Hematopoietic multipotent progenitor cell treated with erythropoietin and hydrocortisone succinate and interleukin-3 and kit ligand, for 6 days (in vitro differentiated cells): ENCODE measurements around the gene ARID4A.
"Not testable (repeated sequence)": the region's sequence is repeated elsewhere in the genome, so short reads cannot be mapped to it uniquely, and the experiment has no call there.

Experiments used
- DNase-seq: peaks from one replicate; pipeline ENCODE4 v3.0.0-alpha.2; 2015

ARID4A gene

GRCh38 chr14:58292187-58292586 lies 6.2 kb upstream of the ARID4A start:
- DNase-seq: no peak

GRCh38 chr14:58294201-58294600 lies 4.2 kb upstream of the ARID4A start:
- DNase-seq: no peak

DNA sequence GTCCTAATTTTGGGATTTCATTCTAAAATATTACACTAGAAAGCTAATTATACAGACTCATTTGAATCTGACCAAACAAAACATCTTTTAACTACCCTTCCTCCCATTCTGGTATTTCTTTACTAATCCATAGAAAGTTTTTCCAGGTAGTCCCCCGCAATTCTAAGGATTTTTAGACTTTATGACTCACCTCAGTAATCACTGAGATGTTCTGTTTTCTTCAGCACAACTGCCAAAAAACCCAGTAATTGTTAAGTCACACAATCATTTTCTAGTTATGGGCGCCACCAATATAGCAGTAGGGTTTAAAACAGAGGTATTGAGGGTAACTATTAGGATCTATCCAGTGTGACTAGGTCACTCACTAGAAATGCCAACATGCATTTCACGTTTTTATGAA lies 1.6 kb upstream of the ARID4A start:
- peak; percentile 35 for DNase-seq

DNA sequence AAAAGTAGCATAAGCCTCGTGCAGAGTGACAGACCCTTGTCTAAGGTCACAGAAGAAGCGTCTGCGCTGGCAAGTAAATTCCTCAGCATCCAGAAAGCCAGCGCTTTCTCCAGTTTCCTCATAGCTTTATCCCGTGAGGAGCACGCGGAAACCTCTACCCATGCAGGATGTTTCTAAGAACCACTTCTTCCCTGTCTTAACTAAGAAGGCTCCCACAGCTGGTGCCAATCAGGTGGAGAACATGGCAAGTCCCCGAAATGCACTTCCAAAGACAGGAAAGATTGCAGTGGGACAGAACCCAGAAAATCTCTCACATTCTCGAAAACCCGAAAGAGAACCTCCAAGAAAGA lies 968 bp upstream of the ARID4A start:
- no peak for DNase-seq

- DNase-seq: peak; percentile 100
These were observed 436 bp upstream of the ARID4A start for GRCh38 chr14:58297762-58298476.

DNA sequence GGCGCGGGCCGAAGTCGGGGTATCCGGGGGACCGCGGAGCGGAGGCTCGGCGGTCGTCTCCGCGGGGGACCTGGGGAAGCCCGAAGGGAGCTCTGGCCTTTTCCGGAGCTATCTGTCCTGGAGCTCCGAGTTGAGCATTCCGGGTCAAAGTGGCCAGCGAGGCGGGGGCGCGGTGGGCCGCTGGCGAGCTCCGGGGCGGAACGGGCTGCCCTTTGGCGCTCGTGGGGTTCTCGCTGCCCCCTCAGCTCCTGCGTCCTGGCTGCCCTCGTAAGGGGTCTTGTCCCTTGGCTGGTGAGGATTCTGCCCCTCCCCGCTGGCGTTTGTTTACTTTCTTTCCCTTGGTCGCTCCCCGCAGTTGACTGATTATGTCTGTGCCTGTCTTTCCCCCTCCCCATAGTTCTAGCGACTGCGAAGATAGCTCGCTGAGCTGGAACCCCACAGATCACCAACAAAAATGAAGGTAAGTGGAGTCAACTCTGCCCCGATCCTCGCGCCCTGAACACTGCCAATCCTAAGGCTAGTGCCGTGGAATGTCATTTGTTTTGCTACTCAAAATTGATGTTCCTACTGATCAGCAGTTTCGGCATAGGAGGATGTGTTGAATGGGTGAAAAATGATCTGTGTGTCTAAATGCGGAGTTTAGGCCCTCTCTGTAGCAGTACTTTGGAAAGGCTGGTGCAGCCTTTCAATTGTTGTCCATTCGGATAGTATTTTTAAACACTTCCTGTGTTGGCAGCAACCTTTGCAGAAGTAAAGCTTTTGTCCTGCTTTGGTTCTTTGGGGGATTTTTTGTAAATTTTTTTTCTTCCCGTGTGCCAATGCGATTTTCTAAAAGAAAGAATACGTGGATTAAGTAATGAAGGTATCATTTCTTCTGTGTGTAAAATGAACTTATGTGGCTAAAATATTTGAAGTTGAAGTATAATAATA lies 1.3 kb downstream of the ARID4A start:
- peak; percentile 35 for DNase-seq

GRCh38 chr14:58301416-58301815 lies 3.1 kb downstream of the ARID4A start:
- no peak for DNase-seq

DNA sequence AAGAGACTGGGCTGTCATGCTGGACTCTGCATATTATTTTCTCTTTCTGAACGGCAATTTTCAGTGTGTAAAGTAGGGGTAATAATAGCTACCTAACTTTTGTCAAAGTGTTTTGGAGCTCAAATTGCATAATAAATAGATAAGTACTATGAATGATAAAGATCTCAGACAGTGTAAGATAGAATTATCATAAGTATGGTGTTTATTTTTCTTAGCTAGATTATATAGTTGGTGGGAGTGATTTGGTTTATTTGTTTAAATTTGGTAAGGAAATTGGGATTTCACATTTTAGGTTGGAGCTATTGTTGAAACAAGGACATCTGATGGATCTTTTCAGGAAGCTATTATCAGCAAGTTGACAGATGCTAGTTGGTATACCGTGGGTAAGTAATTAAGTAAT lies 7.4 kb downstream of the ARID4A start:
- no peak for DNase-seq

DNA sequence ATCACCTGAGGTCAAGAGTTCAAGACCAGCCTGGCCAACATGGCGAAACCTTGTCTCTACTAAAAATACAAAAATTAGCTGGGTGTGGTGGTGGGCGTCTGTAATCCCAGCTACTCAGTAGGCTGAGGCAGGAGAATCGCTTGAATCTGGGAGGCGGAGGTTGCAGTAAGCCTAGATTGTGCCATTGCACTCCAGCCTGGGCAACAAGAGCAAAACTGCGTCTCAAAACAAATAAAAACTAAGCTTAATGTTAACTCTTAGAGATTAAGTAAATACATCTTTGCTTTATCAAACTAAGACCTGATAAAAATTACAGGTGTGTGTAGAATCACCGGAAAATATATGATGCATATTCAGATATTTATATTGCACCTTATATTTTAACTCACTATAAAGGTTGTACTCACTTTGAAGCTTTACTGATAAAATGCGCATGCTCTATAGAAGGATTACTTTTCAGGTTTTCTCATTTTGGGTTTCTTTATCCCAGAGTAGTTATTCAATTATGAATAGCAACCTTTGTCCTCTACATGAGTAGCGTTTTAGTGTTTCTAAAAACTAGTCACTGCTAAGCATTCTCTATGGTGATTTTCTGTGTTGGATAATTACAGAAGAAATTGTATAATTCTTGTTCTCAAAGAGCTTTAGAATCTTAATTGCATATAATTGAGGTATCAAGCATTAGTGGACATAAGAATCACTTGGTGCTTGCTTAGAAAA lies 9.4 kb downstream of the ARID4A start:
- DNase-seq: no peak

DNA sequence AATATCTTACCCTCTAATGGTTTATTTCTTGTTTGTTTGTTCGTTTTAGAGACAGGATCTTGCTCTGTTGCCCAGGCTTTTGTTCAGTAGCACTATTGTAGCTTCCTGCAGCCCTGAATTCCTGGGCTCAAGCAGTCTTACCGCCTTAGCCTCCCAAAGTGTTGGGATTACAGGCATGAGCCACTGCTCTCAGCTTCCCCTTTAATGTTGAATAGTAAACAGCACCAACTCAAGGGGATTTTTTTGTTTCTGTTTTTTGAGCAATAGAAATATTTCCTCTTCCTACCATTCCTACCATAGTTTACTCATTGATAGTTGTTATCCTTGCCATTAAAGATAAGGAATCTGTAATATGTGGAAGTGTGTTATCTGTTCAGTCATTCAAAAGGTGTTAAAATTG lies 10.7 kb downstream of the ARID4A start:
- DNase-seq: no peak

DNA sequence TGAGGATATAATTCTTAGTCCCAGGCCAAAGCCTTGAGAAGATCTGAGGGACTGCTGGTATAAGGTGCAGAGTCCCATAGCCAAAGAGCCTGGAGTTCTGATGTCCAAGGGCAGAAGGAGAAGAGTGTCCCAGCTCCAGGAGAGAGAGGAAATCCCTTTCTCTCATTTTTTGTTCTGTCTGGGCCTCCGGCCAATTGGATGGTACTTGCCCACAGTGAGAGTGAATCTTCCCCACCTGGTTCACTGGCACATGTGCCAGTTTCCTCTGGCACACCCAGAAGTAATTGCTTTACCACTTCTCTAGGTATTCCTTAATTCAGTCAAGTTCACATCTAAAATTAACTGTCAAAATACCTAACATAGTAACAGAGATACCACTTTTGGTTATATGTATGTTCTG lies 15.3 kb downstream of the ARID4A start:
- DNase-seq: no peak

- no peak for DNase-seq
These were observed 17.3 kb downstream of the ARID4A start for GRCh38 chr14:58315606-58316005.

DNA sequence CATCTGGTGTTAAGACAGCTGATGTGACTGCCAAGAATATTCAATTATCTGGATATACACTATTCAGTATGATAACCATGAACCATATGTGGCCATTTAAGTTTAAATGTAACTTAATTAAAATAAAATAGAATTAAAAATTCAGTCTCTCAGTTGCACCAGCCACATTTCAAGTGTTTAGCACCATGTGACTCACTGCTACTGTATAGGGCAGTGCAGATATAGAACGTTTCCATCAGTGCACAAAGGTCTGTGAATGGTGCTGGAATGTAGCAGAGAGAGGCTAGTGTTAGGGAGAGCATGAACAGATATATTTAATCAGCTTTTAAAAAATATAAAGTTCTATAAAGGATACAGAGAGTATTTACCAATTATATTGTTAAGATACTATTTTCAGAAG lies 28.7 kb downstream of the ARID4A start:
- DNase-seq: no peak

DNA sequence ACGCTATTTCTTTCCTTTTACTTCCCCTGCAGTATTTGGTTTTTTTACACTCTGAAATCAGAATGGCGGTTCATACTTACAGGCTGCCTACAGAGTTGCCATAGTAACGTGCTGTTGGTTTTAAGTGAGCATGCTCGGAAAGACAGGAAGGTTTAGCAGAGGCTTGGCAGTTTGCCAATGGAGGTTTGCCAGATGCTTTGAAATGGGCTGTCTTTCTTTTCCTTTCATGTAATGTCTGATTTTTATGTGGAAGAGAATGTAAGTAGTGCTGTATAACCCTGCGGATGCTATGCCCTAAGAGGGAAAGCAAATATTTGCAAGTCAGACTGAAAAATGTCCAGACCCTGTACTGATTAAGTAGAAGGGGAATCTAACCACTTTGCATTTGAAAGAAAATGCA lies 32.8 kb downstream of the ARID4A start:
- DNase-seq: peak; percentile 99

- no peak for DNase-seq
These were observed 34.2 kb downstream of the ARID4A start for GRCh38 chr14:58332561-58332960.

DNA sequence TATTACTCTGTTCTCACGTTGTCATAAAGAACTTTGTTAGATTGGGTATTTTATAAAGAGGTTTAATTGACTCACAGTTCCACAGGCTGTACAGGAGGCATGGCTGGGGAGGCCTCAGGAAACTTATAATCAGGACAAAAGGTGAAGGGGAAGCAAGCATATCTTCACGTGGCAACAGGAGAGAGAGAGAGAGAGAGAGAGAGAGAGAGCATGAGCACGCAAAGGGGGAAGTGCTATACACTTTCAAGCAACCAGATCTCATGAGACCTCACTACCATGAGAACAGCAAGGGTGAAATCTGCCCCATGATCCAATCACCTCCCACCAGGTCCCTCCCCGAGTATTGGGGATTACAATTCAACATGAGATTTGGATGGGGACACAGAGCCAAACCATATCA lies 41.3 kb downstream of the ARID4A start:
- DNase-seq: peak; percentile 23

- DNase-seq: no peak
These were observed 42.9 kb downstream of the ARID4A start for GRCh38 chr14:58341152-58341748.

GRCh38 chr14:58343535-58343934 lies 45.2 kb downstream of the ARID4A start:
- not testable (repeated sequence) for DNase-seq

GRCh38 chr14:58353516-58354299 lies 55.4 kb downstream of the ARID4A start:
- peak; percentile 47 for DNase-seq

DNA sequence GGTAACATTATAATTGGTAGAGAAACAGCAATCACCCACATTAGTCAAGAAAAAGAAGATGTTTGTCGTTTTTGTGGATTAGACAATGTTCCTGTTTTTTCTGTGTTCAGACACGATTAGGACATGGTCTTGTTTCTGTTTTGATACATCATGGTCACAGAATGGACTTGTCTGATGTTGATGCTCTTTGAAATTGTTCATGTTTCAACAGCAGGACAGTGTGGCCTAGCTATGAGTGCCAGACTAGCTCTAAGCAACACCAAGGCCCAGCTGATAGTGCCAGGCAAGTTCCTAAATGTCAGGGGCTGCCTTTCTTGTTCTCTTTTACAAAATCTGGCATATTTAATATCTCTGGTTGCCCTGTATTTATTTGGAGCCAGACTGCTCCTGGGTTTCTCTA lies 56.5 kb downstream of the ARID4A start:
- peak; percentile 9 for DNase-seq

DNA sequence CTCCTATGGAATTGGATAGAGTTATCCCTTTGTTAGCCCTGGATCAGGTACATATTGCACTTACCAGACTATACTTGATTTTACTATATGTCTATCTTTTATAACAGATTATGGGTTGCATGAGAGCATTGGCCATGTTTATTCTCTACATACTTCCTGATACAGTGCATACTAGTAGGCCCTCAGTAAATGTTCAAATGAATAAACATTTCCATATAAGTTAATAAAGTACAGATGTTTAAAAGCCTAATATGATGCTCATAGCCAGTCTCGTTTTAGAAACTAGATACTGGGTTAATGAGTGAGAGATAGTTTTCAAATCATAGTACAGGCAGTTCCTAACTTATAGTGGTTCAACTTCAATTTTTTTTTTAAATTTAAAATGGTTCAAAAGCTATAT lies 57.9 kb downstream of the ARID4A start:
- no peak for DNase-seq

- not testable (repeated sequence) for DNase-seq
These were observed 63.9 kb downstream of the ARID4A start for GRCh38 chr14:58362272-58362671.
